ENCODE measurements around the gene DIDO1.
A peak's percentile ranks its signal among the peaks of the same experiment; 100 is the strongest.

DNA sequence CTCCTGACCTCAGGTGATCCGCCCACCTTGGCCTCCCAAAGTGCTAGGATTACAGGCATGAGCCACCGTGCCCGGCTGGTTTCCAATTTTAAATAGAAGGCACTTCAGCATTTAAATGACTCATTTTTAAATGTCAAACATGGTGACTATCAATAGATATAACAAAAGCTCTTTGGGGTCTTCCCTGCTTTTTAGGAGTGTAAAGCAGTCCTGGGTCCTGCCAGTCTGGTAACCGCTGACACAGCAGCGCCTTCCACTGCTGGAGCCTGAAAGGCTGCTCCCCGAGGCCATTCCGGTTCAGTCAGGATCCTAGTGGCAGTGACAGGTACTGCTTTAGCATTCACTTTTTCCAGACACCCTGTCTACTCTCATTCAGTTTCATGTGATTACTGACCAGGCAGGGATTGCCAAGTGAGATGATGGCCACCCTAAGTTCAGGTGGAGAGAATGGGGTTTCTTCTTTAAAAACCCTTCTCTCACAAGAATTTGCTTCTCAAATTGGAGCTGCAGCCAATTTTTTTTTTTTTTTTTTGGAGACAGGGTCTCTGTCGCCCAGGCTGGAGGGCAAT lies 5.1 kb downstream of the DIDO1 start:
- TF ChIP-seq, protein P1, sequence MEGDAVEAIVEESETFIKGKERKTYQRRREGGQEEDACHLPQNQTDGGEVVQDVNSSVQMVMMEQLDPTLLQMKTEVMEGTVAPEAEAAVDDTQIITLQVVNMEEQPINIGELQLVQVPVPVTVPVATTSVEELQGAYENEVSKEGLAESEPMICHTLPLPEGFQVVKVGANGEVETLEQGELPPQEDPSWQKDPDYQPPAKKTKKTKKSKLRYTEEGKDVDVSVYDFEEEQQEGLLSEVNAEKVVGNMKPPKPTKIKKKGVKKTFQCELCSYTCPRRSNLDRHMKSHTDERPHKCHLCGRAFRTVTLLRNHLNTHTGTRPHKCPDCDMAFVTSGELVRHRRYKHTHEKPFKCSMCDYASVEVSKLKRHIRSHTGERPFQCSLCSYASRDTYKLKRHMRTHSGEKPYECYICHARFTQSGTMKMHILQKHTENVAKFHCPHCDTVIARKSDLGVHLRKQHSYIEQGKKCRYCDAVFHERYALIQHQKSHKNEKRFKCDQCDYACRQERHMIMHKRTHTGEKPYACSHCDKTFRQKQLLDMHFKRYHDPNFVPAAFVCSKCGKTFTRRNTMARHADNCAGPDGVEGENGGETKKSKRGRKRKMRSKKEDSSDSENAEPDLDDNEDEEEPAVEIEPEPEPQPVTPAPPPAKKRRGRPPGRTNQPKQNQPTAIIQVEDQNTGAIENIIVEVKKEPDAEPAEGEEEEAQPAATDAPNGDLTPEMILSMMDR (conservative IDR thresholded peaks at IDR 0.05 in 1 of 2, IDR thresholded peaks at IDR 0.05 in 1 of 2; ENCODE audit: extremely low read depth in 1 of 2, insufficient read depth in 1 of 2, low read depth in 1 of 2, low read length in 2 of 2) = peak; percentile 71 to 81
- no peak for TF ChIP-seq EZH2 (IDR thresholded peaks at IDR 0.05; ENCODE audit: borderline replicate concordance, low read length)

Data from mammary epithelial cell (primary cell).